ENCODE results near the gene GNAT3. TPM values are rescaled to one million over a fixed set of nuclear protein-coding genes. Genes with fewer than 3 reads are reported as not detected.

The GNAT3 gene
- total and polyA plus RNA-seq, 2 of the 8 experiments (the other 6 are each of a cell fraction or from before 2014, with no cell fraction given) = not detected

- TF ChIP-seq TAF7 (optimal IDR thresholded peaks at IDR 0.05; ENCODE audit: borderline replicate concordance, low read depth, low read length) = no peak
- TF ChIP-seq, protein P1, sequence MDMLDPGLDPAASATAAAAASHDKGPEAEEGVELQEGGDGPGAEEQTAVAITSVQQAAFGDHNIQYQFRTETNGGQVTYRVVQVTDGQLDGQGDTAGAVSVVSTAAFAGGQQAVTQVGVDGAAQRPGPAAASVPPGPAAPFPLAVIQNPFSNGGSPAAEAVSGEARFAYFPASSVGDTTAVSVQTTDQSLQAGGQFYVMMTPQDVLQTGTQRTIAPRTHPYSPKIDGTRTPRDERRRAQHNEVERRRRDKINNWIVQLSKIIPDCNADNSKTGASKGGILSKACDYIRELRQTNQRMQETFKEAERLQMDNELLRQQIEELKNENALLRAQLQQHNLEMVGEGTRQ (IDR thresholded peaks at IDR 0.05; ENCODE audit: low read length) = no peak
- TF ChIP-seq, protein P2, sequence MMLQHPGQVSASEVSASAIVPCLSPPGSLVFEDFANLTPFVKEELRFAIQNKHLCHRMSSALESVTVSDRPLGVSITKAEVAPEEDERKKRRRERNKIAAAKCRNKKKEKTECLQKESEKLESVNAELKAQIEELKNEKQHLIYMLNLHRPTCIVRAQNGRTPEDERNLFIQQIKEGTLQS (IDR thresholded peaks at IDR 0.05; ENCODE audit: insufficient read depth, low read depth, low read length) = no peak
- no peak for TF ChIP-seq KDM5A (IDR thresholded peaks at IDR 0.05; ENCODE audit: low read length)
- TF ChIP-seq SIRT6 (IDR thresholded peaks at IDR 0.05; ENCODE audit: low read length) = no peak
- no peak for TF ChIP-seq CHD1 (IDR thresholded peaks at IDR 0.05; ENCODE audit: low read depth, low read length)
These were observed 68.5 kb downstream of the GNAT3 start (continued) for GRCh38 chr7:80443325-80443724.

Data from H1 (cell line).